Upper lobe of right lung (tissue), 1 donor: ENCODE results near the gene ALKBH2. TPM values are rescaled to one million over a fixed set of nuclear protein-coding genes. Genes with fewer than 3 reads are reported as not detected.

ENCODE experiments used
- ATAC-seq: fragments of 200-7000 bp; cut with Tn5 transposase; one replicate; pipeline ENCODE4 v1.9.1; 2020; ENCODE audit warnings: mild to moderate bottlenecking, moderate library complexity
- DNase-seq: peaks from one replicate; pipeline ENCODE4 v3.0.0-alpha.2; 2020
- H3K27ac ChIP-seq: fragments of 200-600 bp; one replicate; pipeline ENCODE4 v1.8.0; 2022
- H3K27me3 ChIP-seq: fragments of 200-600 bp; one replicate; pipeline ENCODE4 v1.8.0; 2022; ENCODE audit warnings: mild to moderate bottlenecking
- H3K36me3 ChIP-seq: fragments of 200-600 bp; one replicate; pipeline ENCODE4 v1.8.0; 2022
- H3K4me1 ChIP-seq: fragments of 200-600 bp; one replicate; pipeline ENCODE4 v1.8.0; 2022
- H3K4me3 ChIP-seq: fragments of 200-600 bp; one replicate; pipeline ENCODE4 v1.8.0; 2022; ENCODE audit warnings: mild to moderate bottlenecking
- H3K9me3 ChIP-seq: fragments of 200-600 bp; one replicate; pipeline ENCODE4 v1.8.0; 2022
- intact Hi-C: fragments of 100-400 bp; cut with DNase I; formaldehyde crosslinking; loops from one replicate; pipeline ENCODE4 v1.11.0; 2022
- total RNA-seq: library from RNA; stranded (reverse); fragmentation: NEBNext Ultra II Directional; extraction: Animal tissue kit (Norgen Biotek cat#: 25700); gene quantifications from one replicate; pipeline ENCODE4 v1.2.1, GENCODE V29; 2021
- TF ChIP-seq, protein P1 (sequence below): fragments of 200-600 bp; IDR thresholded peaks from one replicate; pipeline ENCODE4 v1.8.0; 2022; ENCODE audit warnings: antibody characterized with exemption
- donor health status: DM: no; HTN: yes; CAD: no; lungs with severe emphysema.

Gene ALKBH2
- total RNA-seq, 1 donor from 2014 or later: 10.1 TPM

DNA sequence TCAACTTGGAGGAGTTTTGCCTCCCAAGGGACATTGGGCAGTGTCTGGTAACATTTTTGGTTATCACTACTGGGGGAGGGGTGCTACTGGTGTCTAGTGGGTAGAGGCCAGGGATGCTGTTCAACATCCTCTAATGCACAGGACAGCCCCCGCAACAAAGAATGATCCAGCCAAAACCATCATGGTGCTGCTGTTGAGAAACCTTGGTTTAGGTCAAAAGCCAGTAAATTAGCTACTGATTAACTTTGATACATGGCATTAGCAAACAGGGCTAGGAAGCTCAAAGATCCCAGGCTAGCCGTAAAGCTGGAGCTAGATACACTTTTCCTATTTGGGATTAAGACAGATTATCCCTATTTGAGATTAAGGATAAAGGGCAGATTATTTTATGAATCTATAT lies 8.8 kb downstream of the ALKBH2 start:
- ATAC-seq: no peak

DNA sequence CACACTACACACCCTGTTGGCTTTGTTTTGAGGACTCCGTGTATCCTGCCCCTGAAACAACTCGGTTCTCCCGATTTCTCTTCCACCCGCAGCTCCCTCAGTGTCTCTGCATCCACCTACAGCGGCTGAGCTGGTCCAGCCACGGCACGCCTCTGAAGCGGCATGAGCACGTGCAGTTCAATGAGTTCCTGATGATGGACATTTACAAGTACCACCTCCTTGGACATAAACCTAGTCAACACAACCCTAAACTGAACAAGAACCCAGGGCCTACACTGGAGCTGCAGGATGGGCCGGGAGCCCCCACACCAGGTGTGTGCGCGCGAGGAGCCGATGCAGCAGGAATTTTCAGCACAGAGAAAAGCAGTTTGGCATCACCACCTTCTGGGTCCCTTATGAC lies 10.5 kb downstream of the ALKBH2 start:
- Histone ChIP-seq H3K27ac (no peak overlapping the region), H3K9me3 (no peaks in the 10 kb centered on the region), H3K4me3 (no peak overlapping the region), H3K4me1 (no peaks in the 10 kb centered on the region), H3K36me3 (peaks cover 74% of the 10 kb centered on the region), H3K27me3 (no peaks in the 10 kb centered on the region)
- intact Hi-C loops: no loop called here
- TF ChIP-seq, protein P1, sequence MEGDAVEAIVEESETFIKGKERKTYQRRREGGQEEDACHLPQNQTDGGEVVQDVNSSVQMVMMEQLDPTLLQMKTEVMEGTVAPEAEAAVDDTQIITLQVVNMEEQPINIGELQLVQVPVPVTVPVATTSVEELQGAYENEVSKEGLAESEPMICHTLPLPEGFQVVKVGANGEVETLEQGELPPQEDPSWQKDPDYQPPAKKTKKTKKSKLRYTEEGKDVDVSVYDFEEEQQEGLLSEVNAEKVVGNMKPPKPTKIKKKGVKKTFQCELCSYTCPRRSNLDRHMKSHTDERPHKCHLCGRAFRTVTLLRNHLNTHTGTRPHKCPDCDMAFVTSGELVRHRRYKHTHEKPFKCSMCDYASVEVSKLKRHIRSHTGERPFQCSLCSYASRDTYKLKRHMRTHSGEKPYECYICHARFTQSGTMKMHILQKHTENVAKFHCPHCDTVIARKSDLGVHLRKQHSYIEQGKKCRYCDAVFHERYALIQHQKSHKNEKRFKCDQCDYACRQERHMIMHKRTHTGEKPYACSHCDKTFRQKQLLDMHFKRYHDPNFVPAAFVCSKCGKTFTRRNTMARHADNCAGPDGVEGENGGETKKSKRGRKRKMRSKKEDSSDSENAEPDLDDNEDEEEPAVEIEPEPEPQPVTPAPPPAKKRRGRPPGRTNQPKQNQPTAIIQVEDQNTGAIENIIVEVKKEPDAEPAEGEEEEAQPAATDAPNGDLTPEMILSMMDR: no peak
- ATAC-seq (no peak), DNase-seq (no peak)

More for the DNA sequence above, 8.8 kb downstream of the ALKBH2 start:
- Histone ChIP-seq H3K27ac (no peak overlapping the region), H3K4me3 (no peak overlapping the region), H3K9me3 (no peaks in the 10 kb centered on the region), H3K27me3 (no peaks in the 10 kb centered on the region), H3K36me3 (peaks cover 89% of the 10 kb centered on the region), H3K4me1 (no peaks in the 10 kb centered on the region)
- no peak for DNase-seq
- intact Hi-C loops: no loop called here
- TF ChIP-seq, protein P1: no peak

DNA sequence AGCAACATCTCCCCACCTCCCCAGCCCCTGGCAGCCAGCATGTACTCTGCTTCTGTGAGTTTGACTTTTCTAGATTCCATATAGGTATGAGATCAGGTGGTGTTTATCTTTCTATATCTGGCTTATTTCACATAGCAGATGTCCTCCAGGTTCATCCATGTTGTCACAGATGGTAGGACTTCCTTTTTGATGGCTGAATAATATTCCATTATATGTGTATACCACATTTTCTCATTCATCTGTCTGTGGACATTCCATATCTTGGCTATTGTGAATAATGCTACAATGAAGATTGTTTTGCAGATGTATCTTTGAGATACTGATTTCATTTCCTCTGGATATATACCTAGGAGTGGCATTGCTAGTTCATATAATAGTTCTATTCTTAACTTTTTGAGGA lies 18.4 kb downstream of the ALKBH2 start:
- TF ChIP-seq, protein P1: no peak
- H3K36me3 ChIP-seq: peaks cover 60% of the 10 kb centered on the region
- intact Hi-C loops: no loop called here
- no peak overlapping the region for H3K27ac ChIP-seq
- ATAC-seq: no peak
- no peaks in the 10 kb centered on the region for H3K9me3 ChIP-seq
- H3K4me3 ChIP-seq: no peak overlapping the region
- no peaks in the 10 kb centered on the region for H3K4me1 ChIP-seq
- DNase-seq: no peak
- no peaks in the 10 kb centered on the region for H3K27me3 ChIP-seq

DNA sequence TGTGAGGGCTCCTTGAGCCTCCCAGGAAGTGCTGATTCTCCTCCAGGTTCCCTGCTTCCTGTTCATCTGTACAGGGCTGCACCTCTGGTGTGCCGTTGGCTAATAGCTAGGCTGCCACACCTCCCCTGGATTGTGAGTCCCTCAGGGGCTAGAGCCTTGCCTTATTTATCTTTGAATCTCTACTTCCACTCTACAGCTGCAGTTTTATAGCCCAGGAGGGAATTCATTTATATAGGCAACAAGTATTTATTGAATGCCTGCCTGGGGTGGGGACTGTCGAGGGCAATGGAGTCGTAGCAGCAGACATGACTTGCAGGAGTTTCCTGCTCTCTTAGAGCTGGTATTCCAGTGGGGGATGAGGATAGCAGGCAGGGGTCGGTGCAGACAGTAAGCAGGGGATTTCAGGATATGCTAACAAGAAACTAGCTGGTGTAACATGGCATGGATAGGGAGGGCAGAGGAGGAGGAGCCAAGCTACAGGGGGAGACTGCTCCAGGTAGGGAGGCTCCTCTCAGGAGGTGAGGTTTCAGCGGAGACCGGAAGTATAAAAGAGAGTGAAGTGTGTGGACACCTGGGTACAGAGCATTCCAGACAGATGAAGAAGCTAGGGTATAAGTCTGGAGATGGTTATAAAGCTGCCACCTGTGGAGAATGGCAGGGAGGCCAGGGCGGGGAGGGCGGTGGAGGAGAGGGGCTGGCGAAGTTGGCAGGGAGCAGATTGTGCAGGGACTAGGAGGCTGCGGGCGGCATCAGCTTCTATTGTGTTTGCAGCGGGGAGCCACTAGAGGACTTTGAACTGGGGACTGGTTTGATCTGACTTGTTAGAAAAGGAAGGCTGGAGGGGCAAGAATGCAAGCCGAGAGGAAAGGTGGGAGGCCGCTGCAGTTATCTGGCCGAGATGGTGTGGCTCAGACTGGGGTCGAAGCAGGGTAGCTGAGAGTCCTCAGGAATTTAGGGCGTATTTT lies 23.7 kb downstream of the ALKBH2 start:
- TF ChIP-seq, protein P1: no peak
- no peaks in the 10 kb centered on the region for H3K9me3 ChIP-seq
- ATAC-seq: no peak
- DNase-seq: no peak
- peaks cover 74% of the 10 kb centered on the region for H3K36me3 ChIP-seq
- no peak overlapping the region for H3K27ac ChIP-seq
- H3K4me1 ChIP-seq: no peaks in the 10 kb centered on the region
- intact Hi-C loops: no loop called here
- no peak overlapping the region for H3K4me3 ChIP-seq
- no peaks in the 10 kb centered on the region for H3K27me3 ChIP-seq

DNA sequence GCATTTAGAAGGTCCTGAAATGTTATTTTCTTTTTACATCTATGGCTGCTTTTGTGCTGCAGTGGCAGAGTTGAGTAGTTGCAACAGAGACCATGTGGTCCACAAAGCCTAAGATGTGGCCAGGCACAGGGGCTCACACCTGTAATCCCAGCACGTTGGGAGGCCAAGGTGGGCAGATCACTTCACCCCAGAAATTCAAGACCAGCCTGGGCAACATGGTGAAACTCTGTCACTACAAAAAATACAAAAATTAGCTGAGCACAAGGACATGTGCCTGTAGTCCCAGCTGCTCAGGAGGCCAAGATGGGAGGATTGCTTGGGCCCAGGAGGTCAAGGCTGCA lies 27.4 kb downstream of the ALKBH2 start:
- intact Hi-C loops: no loop called here
- TF ChIP-seq, protein P1: no peak
- H3K4me1 ChIP-seq: no peaks in the 10 kb centered on the region
- H3K4me3 ChIP-seq: no peak overlapping the region
- DNase-seq: no peak
- no peak overlapping the region for H3K27ac ChIP-seq
- H3K27me3 ChIP-seq: no peaks in the 10 kb centered on the region
- ATAC-seq: no peak
- no peaks in the 10 kb centered on the region for H3K9me3 ChIP-seq
- H3K36me3 ChIP-seq: peaks cover 37% of the 10 kb centered on the region
